LNCaP clone FGC (cell line): ENCODE measurements around the gene FBH1.

Source experiments
- DNase-seq: peaks from one replicate; pipeline ENCODE4 v3.0.0-alpha.2; 2011; ENCODE audit warnings: low read depth
- H3K4me3 ChIP-seq: 2 replicates; pipeline ENCODE4 v1.5.1; 2011; ENCODE audit warnings: mild to moderate bottlenecking, low read depth, low read length, control low read depth
- TF ChIP-seq, protein P1 (sequence below): IDR thresholded peaks from 2 replicates; pipeline ENCODE4 v1.5.1; 2012; ENCODE audit warnings: mild to moderate bottlenecking; ENCODE audit not compliant: control insufficient read depth, insufficient read depth; ENCODE audit errors: extremely low read depth

Gene FBH1

DNA sequence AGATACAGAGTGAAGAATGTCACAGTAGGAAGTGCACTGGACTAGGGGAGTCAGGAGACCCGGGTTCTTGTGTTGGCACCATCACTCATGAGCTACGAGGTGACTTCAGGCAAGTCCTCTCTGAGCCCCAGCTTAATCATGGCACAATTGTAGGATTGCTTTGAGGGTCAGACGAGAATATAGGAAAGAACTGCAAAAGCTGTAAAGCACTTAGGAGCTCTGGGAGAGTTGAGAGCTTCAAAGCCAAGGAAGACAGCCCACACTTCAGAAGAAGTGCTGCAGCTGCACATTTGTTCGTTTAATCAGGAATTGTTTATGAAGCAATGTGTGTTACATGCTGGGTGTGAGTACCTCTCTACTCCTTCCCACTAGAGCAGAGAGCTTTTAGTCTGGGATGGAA lies 4.4 kb downstream of the FBH1 start:
- no peak for DNase-seq
- TF ChIP-seq, protein P1, sequence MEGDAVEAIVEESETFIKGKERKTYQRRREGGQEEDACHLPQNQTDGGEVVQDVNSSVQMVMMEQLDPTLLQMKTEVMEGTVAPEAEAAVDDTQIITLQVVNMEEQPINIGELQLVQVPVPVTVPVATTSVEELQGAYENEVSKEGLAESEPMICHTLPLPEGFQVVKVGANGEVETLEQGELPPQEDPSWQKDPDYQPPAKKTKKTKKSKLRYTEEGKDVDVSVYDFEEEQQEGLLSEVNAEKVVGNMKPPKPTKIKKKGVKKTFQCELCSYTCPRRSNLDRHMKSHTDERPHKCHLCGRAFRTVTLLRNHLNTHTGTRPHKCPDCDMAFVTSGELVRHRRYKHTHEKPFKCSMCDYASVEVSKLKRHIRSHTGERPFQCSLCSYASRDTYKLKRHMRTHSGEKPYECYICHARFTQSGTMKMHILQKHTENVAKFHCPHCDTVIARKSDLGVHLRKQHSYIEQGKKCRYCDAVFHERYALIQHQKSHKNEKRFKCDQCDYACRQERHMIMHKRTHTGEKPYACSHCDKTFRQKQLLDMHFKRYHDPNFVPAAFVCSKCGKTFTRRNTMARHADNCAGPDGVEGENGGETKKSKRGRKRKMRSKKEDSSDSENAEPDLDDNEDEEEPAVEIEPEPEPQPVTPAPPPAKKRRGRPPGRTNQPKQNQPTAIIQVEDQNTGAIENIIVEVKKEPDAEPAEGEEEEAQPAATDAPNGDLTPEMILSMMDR: no peak
- no peak overlapping the region for H3K4me3 ChIP-seq

DNA sequence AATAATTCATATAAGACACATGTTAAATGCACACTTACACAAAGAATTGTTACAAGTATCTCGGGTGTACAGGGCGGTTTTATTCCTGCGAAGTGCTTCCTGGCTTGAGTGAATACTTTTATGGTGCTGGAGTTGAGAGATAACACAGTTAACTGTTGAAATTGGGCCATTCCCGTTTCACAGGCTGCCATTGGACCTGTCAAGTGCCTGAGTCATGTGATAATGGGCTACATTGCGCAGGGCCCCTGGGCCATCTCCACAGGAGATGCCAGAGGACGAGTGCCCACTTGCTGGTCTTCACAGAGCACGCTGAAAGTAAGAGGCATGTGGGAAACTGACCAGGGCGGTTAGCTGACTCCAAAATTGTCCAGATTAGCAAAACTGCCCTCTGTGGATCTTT lies 4.8 kb downstream of the FBH1 start:
- no peak for DNase-seq
- no peak overlapping the region for H3K4me3 ChIP-seq
- TF ChIP-seq, protein P1: no peak

DNA sequence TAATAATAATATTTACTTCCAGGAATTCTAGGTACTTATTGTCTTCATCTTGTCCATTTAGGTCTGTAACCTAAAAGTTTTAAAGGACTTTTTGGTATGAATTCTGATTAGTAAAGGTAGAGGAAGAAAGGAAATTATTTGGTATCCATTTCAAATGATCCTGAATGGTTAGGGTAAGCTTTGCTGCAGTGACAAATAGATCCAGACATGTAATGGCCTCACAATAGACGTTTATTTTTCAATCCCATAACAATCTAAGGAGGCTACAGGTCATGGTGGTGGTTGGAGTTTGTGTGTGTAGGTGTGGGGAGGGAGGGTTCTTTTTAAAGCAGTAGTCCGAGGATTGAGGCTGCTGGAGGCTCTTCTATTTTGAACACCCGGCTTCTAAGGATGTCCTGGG lies 5.3 kb downstream of the FBH1 start:
- no peak for DNase-seq
- TF ChIP-seq, protein P1: no peak
- H3K4me3 ChIP-seq: no peak overlapping the region

DNA sequence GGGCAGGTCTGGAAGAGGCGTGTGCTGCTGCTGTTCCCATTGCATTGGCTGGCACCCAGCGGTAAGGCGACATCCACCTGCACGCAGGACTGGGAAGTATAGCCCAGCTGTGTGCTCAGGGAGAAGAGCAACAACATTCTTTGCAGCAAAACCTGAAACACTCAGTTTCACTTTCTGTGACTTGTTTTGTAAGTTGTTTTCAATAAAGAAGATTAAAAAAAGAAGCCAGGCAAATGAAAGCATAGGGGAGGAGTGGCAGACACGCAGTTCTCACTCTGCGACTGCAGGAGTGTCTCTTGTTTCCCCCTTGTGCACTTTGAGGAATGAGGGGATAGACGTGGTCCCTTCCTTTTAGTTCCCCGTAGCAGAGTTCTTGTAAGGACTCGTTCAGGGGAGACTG lies 5.8 kb downstream of the FBH1 start:
- TF ChIP-seq, protein P1: no peak
- no peak overlapping the region for H3K4me3 ChIP-seq
- DNase-seq: no peak

DNA sequence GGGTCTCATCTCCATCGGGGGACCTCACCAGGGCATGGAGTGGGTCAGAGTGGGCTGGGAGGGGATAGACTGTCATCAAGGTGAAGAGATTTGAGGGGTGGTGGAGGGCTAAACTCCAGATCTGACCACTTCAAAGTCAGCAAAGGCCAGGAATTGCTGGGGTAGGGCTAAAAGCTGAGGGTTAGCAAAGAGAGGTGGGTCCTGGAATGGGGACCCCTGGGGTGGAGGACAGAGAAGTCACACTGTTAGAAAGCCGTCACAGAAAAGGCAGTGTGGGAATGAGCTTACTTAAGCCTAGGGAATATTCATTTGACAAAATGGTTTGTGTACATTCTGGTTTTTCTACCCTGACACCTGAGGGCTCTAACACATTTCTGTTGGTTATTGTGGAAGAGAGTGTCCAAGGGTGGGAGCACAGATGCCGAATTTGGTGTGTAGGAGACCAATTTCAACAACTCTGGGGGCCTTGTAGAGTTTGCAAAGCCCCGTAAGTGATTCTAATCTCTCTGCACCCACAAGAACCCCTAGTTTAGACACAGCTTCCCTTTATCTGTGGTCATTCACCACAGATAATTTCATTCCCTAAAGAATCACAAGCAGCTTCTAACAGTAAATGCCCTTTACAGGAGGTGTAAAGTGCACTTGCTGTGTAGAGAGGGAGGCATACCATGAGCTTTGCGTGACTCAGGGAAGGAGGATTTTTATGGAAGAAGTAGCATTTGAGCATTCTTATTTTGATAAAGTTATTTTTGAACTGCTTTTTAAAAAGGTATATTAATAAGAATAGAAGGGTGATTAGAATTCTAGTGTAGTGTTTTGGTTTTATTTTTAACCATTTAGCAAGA lies 6.4 kb downstream of the FBH1 start:
- TF ChIP-seq, protein P1: no peak
- DNase-seq: no peak
- H3K4me3 ChIP-seq: no peak overlapping the region

DNA sequence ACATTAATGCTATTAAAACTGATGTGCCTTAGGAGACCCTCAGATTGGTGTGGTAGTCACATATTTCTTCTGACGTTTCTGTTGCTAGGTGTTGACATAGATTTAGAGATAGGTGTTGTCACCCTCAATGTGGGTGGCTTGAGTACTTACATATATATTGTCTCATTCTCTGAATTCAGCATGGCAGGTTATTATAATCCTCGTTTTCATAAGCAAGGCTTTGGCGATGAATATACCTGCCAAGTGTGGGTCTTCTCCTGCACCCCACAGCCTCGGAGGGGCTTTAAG lies 7.0 kb downstream of the FBH1 start:
- no peak for DNase-seq
- TF ChIP-seq, protein P1: no peak
- no peak overlapping the region for H3K4me3 ChIP-seq

DNA sequence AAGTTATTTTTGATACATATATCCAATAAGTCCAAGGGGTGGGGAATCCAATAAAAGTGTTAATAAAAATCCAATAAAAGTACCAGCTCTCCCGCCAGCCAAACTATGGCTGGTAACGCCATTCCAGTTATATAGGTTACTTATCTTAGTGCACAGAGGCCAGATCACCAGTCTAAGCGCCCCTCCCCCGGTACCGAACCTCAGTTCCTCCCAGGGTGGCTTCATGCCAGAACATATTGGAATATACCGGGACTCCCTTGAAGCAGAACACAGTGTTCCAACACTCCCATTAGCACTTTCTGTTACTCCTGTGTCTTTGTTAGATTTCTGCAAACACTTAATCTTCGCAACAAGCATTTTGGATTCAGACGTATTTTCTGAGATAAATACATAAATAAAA lies 7.5 kb downstream of the FBH1 start:
- DNase-seq: no peak
- TF ChIP-seq, protein P1: no peak
- H3K4me3 ChIP-seq: no peak overlapping the region
